ENCODE results near the gene NEMF.

DNA sequence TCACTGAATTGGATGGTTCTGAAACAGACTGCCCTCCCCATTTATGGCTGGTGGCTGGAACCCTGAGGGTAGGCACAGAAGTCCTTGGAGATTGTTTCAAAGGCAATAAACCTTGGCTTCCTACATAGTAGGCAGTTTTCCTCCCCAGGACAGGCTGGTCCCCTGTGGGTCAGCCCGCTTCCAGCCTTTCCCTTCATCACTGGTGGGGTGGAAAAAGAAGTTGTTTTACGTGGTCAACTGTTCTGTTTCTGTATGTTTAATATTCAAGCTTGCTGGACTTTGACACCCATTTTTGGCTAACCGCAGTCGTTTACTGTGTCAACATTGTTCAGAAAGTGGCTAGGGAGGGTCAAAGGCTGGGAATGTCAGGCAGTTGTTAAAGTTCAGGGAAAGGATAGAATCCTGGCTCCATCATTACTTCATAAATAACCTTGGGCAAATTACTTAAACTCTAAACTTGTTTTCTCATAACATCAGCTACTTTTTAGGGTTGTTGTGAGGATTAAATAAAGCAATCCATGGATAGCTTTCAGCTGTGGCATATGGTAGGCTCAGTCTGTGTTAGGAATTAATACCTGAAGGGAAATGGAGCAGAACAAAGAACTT is 82.3 kb downstream of the NEMF start:
- TF ChIP-seq, protein P1, sequence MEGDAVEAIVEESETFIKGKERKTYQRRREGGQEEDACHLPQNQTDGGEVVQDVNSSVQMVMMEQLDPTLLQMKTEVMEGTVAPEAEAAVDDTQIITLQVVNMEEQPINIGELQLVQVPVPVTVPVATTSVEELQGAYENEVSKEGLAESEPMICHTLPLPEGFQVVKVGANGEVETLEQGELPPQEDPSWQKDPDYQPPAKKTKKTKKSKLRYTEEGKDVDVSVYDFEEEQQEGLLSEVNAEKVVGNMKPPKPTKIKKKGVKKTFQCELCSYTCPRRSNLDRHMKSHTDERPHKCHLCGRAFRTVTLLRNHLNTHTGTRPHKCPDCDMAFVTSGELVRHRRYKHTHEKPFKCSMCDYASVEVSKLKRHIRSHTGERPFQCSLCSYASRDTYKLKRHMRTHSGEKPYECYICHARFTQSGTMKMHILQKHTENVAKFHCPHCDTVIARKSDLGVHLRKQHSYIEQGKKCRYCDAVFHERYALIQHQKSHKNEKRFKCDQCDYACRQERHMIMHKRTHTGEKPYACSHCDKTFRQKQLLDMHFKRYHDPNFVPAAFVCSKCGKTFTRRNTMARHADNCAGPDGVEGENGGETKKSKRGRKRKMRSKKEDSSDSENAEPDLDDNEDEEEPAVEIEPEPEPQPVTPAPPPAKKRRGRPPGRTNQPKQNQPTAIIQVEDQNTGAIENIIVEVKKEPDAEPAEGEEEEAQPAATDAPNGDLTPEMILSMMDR (IDR thresholded peaks at IDR 0.05; ENCODE audit: insufficient read depth, low read depth, low read length) = no peak
- TF ChIP-seq EZH2 (IDR thresholded peaks at IDR 0.05; ENCODE audit: insufficient read depth, low read length) = no peak
